ENCODE measurements around the gene EPB41L1. TPM values are rescaled to one million over a fixed set of nuclear protein-coding genes. Genes with fewer than 3 reads are reported as not detected.

EPB41L1 gene
- total RNA-seq, 1 experiment from 2014 or later, result 38.7 TPM

DNA sequence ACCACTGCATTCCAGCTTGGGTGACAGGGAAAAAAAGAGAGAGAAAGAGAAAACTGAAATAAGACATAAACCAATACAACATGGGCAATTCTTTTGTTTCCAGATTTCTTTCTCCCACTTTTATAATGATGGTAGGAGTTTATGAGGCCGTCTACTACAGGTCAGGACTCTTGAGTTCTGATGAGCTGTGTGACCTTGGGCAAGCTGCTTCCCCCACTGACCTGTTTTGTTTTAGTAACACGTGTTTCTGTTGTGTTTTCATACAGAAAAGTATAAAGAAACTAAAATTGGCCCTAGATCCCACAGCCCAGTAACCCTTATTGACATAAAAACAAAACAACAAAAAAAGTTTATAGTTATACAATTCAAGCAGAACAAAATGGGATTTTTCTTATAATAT, 58.8 kb downstream of the EPB41L1 start (continued):
- TF ChIP-seq FOXP1 (CRISPR knock-in tag; IDR thresholded peaks at IDR 0.05; ENCODE audit: borderline replicate concordance) (no peak), RELA (CRISPR knock-in tag; IDR thresholded peaks at IDR 0.05; ENCODE audit: borderline replicate concordance) (no peak), SMAD4 (CRISPR knock-in tag; IDR thresholded peaks at IDR 0.05) (no peak), ATF6 (CRISPR knock-in tag; IDR thresholded peaks at IDR 0.05) (no peak), JAZF1 (CRISPR knock-in tag; IDR thresholded peaks at IDR 0.05) (no peak), MAX (CRISPR knock-in tag; IDR thresholded peaks at IDR 0.05) (no peak), ZNF281 (CRISPR knock-in tag; IDR thresholded peaks at IDR 0.05) (no peak), E2F1 (CRISPR knock-in tag; IDR thresholded peaks at IDR 0.05) (no peak), ZNF416 (CRISPR knock-in tag; IDR thresholded peaks at IDR 0.05) (no peak), MYBL2 (CRISPR knock-in tag; IDR thresholded peaks at IDR 0.05) (no peak)
- TF ChIP-seq, protein P1, sequence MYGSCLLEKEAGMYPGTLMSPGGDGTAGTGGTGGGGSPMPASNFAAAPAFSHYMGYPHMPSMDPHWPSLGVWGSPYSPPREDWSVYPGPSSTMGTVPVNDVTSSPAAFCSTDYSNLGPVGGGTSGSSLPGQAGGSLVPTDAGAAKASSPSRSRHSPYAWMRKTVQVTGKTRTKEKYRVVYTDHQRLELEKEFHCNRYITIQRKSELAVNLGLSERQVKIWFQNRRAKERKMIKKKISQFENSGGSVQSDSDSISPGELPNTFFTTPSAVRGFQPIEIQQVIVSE (CRISPR knock-in tag; IDR thresholded peaks at IDR 0.05; ENCODE audit: borderline replicate concordance), result no peak

GRCh38 chr20:36214684-36215256, 60.2 kb downstream of the EPB41L1 start:
- POLR2A ChIA-PET, result interaction anchor here (0.7 kb wide), 1 partner anchor 265 kb away, joined by 3 read pairs; no protein-coding TSS in a partner anchor
- no peak overlapping the region for H3K4me3 Mint-ChIP-seq
- no peaks in the 10 kb centered on the region for H3K9me3 Mint-ChIP-seq
- no peaks in the 10 kb centered on the region for H3K36me3 Mint-ChIP-seq
- no peak overlapping the region for H3K27ac Mint-ChIP-seq
- DNase-seq (ENCODE audit: low spot score), result peak; percentile 43
- ATAC-seq, result peak; percentile 77
- CTCF ChIA-PET, result interaction anchor here (0.6 to 4.4 kb wide), 4 partner anchors 12 to 251 kb away, joined by 3 to 32 read pairs (median 9); no protein-coding TSS in a partner anchor
- no peaks in the 10 kb centered on the region; the same call in 1 of the 2 replicates for H3K4me1 Mint-ChIP-seq
- H3K27me3 Mint-ChIP-seq (ENCODE audit: low read depth), result no peaks in the 10 kb centered on the region
- TF ChIP-seq, protein P2, sequence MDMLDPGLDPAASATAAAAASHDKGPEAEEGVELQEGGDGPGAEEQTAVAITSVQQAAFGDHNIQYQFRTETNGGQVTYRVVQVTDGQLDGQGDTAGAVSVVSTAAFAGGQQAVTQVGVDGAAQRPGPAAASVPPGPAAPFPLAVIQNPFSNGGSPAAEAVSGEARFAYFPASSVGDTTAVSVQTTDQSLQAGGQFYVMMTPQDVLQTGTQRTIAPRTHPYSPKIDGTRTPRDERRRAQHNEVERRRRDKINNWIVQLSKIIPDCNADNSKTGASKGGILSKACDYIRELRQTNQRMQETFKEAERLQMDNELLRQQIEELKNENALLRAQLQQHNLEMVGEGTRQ (CRISPR knock-in tag; IDR thresholded peaks at IDR 0.05), result no peak
- TF ChIP-seq ZNF263 (CRISPR knock-in tag; IDR thresholded peaks at IDR 0.05; ENCODE audit: low read depth), result no peak
- TF ChIP-seq, protein P3, sequence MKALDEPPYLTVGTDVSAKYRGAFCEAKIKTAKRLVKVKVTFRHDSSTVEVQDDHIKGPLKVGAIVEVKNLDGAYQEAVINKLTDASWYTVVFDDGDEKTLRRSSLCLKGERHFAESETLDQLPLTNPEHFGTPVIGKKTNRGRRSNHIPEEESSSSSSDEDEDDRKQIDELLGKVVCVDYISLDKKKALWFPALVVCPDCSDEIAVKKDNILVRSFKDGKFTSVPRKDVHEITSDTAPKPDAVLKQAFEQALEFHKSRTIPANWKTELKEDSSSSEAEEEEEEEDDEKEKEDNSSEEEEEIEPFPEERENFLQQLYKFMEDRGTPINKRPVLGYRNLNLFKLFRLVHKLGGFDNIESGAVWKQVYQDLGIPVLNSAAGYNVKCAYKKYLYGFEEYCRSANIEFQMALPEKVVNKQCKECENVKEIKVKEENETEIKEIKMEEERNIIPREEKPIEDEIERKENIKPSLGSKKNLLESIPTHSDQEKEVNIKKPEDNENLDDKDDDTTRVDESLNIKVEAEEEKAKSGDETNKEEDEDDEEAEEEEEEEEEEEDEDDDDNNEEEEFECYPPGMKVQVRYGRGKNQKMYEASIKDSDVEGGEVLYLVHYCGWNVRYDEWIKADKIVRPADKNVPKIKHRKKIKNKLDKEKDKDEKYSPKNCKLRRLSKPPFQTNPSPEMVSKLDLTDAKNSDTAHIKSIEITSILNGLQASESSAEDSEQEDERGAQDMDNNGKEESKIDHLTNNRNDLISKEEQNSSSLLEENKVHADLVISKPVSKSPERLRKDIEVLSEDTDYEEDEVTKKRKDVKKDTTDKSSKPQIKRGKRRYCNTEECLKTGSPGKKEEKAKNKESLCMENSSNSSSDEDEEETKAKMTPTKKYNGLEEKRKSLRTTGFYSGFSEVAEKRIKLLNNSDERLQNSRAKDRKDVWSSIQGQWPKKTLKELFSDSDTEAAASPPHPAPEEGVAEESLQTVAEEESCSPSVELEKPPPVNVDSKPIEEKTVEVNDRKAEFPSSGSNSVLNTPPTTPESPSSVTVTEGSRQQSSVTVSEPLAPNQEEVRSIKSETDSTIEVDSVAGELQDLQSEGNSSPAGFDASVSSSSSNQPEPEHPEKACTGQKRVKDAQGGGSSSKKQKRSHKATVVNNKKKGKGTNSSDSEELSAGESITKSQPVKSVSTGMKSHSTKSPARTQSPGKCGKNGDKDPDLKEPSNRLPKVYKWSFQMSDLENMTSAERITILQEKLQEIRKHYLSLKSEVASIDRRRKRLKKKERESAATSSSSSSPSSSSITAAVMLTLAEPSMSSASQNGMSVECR (CRISPR knock-in tag; IDR thresholded peaks at IDR 0.05; ENCODE audit: borderline replicate concordance), result no peak
- TF ChIP-seq, protein P4, sequence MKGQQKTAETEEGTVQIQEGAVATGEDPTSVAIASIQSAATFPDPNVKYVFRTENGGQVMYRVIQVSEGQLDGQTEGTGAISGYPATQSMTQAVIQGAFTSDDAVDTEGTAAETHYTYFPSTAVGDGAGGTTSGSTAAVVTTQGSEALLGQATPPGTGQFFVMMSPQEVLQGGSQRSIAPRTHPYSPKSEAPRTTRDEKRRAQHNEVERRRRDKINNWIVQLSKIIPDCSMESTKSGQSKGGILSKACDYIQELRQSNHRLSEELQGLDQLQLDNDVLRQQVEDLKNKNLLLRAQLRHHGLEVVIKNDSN (CRISPR knock-in tag; IDR thresholded peaks at IDR 0.05), result no peak
- no peak for TF ChIP-seq NR3C1 (CRISPR knock-in tag; conservative IDR thresholded peaks at IDR 0.05; ENCODE audit: low read depth)
- TF ChIP-seq, protein P5, sequence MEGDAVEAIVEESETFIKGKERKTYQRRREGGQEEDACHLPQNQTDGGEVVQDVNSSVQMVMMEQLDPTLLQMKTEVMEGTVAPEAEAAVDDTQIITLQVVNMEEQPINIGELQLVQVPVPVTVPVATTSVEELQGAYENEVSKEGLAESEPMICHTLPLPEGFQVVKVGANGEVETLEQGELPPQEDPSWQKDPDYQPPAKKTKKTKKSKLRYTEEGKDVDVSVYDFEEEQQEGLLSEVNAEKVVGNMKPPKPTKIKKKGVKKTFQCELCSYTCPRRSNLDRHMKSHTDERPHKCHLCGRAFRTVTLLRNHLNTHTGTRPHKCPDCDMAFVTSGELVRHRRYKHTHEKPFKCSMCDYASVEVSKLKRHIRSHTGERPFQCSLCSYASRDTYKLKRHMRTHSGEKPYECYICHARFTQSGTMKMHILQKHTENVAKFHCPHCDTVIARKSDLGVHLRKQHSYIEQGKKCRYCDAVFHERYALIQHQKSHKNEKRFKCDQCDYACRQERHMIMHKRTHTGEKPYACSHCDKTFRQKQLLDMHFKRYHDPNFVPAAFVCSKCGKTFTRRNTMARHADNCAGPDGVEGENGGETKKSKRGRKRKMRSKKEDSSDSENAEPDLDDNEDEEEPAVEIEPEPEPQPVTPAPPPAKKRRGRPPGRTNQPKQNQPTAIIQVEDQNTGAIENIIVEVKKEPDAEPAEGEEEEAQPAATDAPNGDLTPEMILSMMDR (IDR thresholded peaks at IDR 0.05), result peak; percentile 45; the same call in 1 of the 2 replicates
- TF ChIP-seq ATF6 (CRISPR knock-in tag; IDR thresholded peaks at IDR 0.05), result no peak
